HepG2 (cell line): ENCODE results near the gene LIM2. TPM values are rescaled to one million over a fixed set of nuclear protein-coding genes. Genes with fewer than 3 reads are reported as not detected.
A peak's percentile ranks its signal among the peaks of the same experiment; 100 is the strongest.

Source experiments
- ATAC-seq: fragments of 200-7000 bp; cut with Tn5 transposase; 3 replicates; pipeline ENCODE4 v1.9.1; 2020; ENCODE audit warnings: mild to moderate bottlenecking, moderate library complexity
- BruUV-seq: library from RNA; stranded (reverse); fragments of 400-500 nt; replicated peaks from 2 replicates; lab custom pipeline; 2021; lab: Mats Ljungman, UMichigan
- CTCF ChIA-PET: fragments of 300-600 bp; formaldehyde crosslinking; extraction: SDS; loops from one replicate; lab custom pipeline; 2021; ENCODE audit warnings: low total read pairs, inconsistent platforms, low intra/inter-chr PET ratio; lab: Yijun Ruan, JAX
- POLR2A ChIA-PET: fragments of 350-600 bp; sonication (Branson Sonifier 250); formaldehyde crosslinking; loops from one replicate; lab custom pipeline; 2020; ENCODE audit warnings: antibody characterized with exemption, inconsistent platforms; lab: Yijun Ruan, JAX
- DNase-seq: peaks from one replicate; pipeline ENCODE4 v3.0.0-alpha.2; 2015; ENCODE audit warnings: low spot score
- FAIRE-seq: peaks from 3 replicates; lab custom pipeline; 2011; peaks lifted over from hg19 to GRCh38; lab: Jason Lieb, UNC
- H2AFZ ChIP-seq: one replicate; pipeline ENCODE4 v1.6.1; 2011; ENCODE audit warnings: low read length, inconsistent platforms
- H3K27ac ChIP-seq: fragments of 300-600 bp; 3 replicates; pipeline ENCODE4 v1.8.0; 2011; ENCODE audit warnings: mixed run types, mild to moderate bottlenecking, mixed read lengths, low read length, inconsistent platforms; ENCODE audit not compliant: insufficient read depth; ENCODE audit errors: extremely low read length
- H3K27me3 ChIP-seq, 2 experiments: fragments of 200-600 bp in 1 of 2; 2 replicates in 1 of 2; 3 replicates in 1 of 2; pipeline versions ENCODE4 v1.6.0 to v1.8.0; 2011; ENCODE audit warnings: low read length in 2 of 2, mild to moderate bottlenecking in 2 of 2, moderate library complexity in 2 of 2, inconsistent platforms in 1 of 2; ENCODE audit not compliant: insufficient read depth in 2 of 2, control insufficient read depth in 1 of 2
- H3K36me3 ChIP-seq, 2 experiments: fragments of 200-600 bp in 1 of 2; replicated peaks in 1 of 2; 2 replicates in 1 of 2; 3 replicates in 1 of 2; pipeline versions ENCODE4 v1.5.1 to v1.8.0; 2011; ENCODE audit warnings: low read length in 2 of 2, inconsistent platforms in 1 of 2; ENCODE audit not compliant: insufficient read depth in 2 of 2, control insufficient read depth in 1 of 2
- H3K4me1 ChIP-seq: 2 replicates; pipeline ENCODE4 v1.5.1; 2012; ENCODE audit warnings: low read length, inconsistent platforms; ENCODE audit not compliant: insufficient read depth
- H3K4me2 ChIP-seq: 2 replicates; pipeline ENCODE4 v1.6.0; 2011; ENCODE audit warnings: low read depth, low read length, inconsistent platforms
- H3K4me3 ChIP-seq, 3 experiments: fragments of 200-600 bp in 1 of 3; sonication (generic), shearing (Covaris generic) in 1 of 3; replicated peaks in 1 of 3; 2 replicates each; pipeline ENCODE4 v1.5.1; 2011 to 2016; ENCODE audit warnings: low read length in 3 of 3, inconsistent platforms in 2 of 3, low read depth in 2 of 3, mild to moderate bottlenecking in 2 of 3, control low read depth in 1 of 3, mixed read lengths in 1 of 3; ENCODE audit not compliant: insufficient read depth in 1 of 3
- H3K79me2 ChIP-seq: one replicate; pipeline ENCODE4 v1.6.1; 2011; ENCODE audit warnings: low read length, inconsistent platforms; ENCODE audit not compliant: insufficient read depth
- H3K9ac ChIP-seq: 2 replicates; pipeline ENCODE4 v1.6.0; 2011; ENCODE audit warnings: mild to moderate bottlenecking, low read depth, low read length, inconsistent platforms; ENCODE audit not compliant: insufficient read depth
- H3K9me3 ChIP-seq: 2 replicates; pipeline ENCODE4 v1.5.1; 2012; ENCODE audit warnings: mild to moderate bottlenecking, low read length
- H4K20me1 ChIP-seq: 2 replicates; pipeline ENCODE4 v1.6.0; 2011; ENCODE audit warnings: inconsistent platforms, mild to moderate bottlenecking, low read length, moderate library complexity; ENCODE audit not compliant: insufficient read depth
- AHR ChIP-seq: IDR thresholded peaks from 2 replicates; pipeline ENCODE4 v1.6.1; 2018; ENCODE audit warnings: missing genetic modification reagents, missing compliant biosample characterization
- CSRNP1 ChIP-seq: sonication (generic); formaldehyde crosslinking; IDR thresholded peaks from 2 replicates; pipeline ENCODE4 v1.8.1; 2023; ENCODE audit warnings: mild to moderate bottlenecking, missing genetic modification reagents
- FOXO1 ChIP-seq: sonication (generic); formaldehyde crosslinking; IDR thresholded peaks from 2 replicates; pipeline ENCODE4 v1.4.0; 2020; ENCODE audit warnings: missing genetic modification reagents
- MIXL1 ChIP-seq: IDR thresholded peaks from 2 replicates; pipeline ENCODE4 v1.6.1; 2016
- NR2F2 ChIP-seq: IDR thresholded peaks from 2 replicates; pipeline ENCODE4 v1.6.1; 2012; ENCODE audit warnings: low read depth, inconsistent platforms, borderline replicate concordance
- TCF12 ChIP-seq, 2 experiments: fragments of 450-650 bp in 1 of 2; sonication (generic) in 1 of 2; formaldehyde crosslinking in 1 of 2; IDR thresholded peaks; 2 replicates each; pipeline versions ENCODE4 v1.6.1 to v1.8.0; 2017 to 2022; ENCODE audit warnings: antibody characterized with exemption in 1 of 2, mild to moderate bottlenecking in 1 of 2, missing genetic modification reagents in 1 of 2, moderate library complexity in 1 of 2
- THAP9 ChIP-seq: sonication (generic); formaldehyde crosslinking; IDR thresholded peaks from 2 replicates; pipeline ENCODE4; 2020; ENCODE audit warnings: missing genetic modification reagents, mild to moderate bottlenecking, borderline replicate concordance
- ZBTB4 ChIP-seq: sonication (generic); formaldehyde crosslinking; IDR thresholded peaks from 2 replicates; pipeline ENCODE4 v1.4.0; 2020; ENCODE audit warnings: missing genetic modification reagents, mild to moderate bottlenecking, borderline replicate concordance
- ZFY ChIP-seq: sonication (generic); formaldehyde crosslinking; IDR thresholded peaks from 2 replicates; pipeline ENCODE4 v1.4.0; 2020; ENCODE audit warnings: missing genetic modification reagents
- ZNF17 ChIP-seq: sonication (generic); formaldehyde crosslinking; IDR thresholded peaks from 2 replicates; pipeline ENCODE4 v1.5.0; 2020; ENCODE audit warnings: mild to moderate bottlenecking, missing genetic modification reagents
- ZNF768 ChIP-seq: sonication (generic); formaldehyde crosslinking; IDR thresholded peaks from 2 replicates; pipeline ENCODE4 v1.4.0; 2020; ENCODE audit warnings: missing genetic modification reagents
- WGBS: methylation state at CpG from one replicate; pipeline ENCODE4 v1.1.6; 2017; ENCODE audit warnings: low lambda C conversion rate; 5-methylcytosine and 5-hydroxymethylcytosine counted together
- in situ Hi-C: cut with HindIII; loops from 2 replicates; pipeline ENCODE4 v1.10.0; 2017; ENCODE audit warnings: low pct_unique_long_range_greater_than_20kb; ENCODE audit not compliant: extremely low pct_ligation_motif_present
- intact Hi-C: fragments of 100-400 bp; cut with micrococcal nuclease; formaldehyde crosslinking; loops from one replicate; pipeline ENCODE4 v1.10.0; 2022; ENCODE audit not compliant: unreplicated experiment
- polyA plus RNA-seq, 8 experiments: library from polyadenylated mRNA; depleted of rRNA in 3 of 8; stranded (reverse) in 7 of 8; unstranded in 1 of 8; fragments of >200 nt; fragmentation: Illumina TruSeq in 4 of 8; extraction: Trizol in 4 of 8; gene quantifications; 2 replicates each; pipeline versions ENCODE4 v1.2.1 to v1.2.3, GENCODE V29; 2011 to 2016; ENCODE audit warnings: low read depth in 4 of 8, missing spikeins in 1 of 8, mixed read lengths in 1 of 8; ENCODE audit not compliant: insufficient read depth in 1 of 8
- total RNA-seq, 5 experiments: library from RNA; depleted of rRNA; stranded (reverse); fragments of >200 nt; fragmentation: Illumina TruSeq; extraction: Trizol; gene quantifications; 2 replicates each; pipeline ENCODE4 v1.2.3, GENCODE V29; 2016; ENCODE audit warnings: low read depth in 1 of 5
- TF ChIP-seq, protein P1 (sequence below): sonication (generic); formaldehyde crosslinking; IDR thresholded peaks from 2 replicates; pipeline ENCODE4 v1.5.0; 2020; ENCODE audit warnings: missing genetic modification reagents

LIM2 gene
- total and polyA plus RNA-seq, 2 of the 13 experiments (the other 11 are each of a cell fraction or from before 2014, with no cell fraction given): 1.3 TPM; not detected in 1

GRCh38 chr19:51389143-51389542 lies 1.4 kb upstream of the LIM2 start (continued):
- TF ChIP-seq, protein P1, sequence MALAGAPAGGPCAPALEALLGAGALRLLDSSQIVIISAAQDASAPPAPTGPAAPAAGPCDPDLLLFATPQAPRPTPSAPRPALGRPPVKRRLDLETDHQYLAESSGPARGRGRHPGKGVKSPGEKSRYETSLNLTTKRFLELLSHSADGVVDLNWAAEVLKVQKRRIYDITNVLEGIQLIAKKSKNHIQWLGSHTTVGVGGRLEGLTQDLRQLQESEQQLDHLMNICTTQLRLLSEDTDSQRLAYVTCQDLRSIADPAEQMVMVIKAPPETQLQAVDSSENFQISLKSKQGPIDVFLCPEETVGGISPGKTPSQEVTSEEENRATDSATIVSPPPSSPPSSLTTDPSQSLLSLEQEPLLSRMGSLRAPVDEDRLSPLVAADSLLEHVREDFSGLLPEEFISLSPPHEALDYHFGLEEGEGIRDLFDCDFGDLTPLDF (CRISPR knock-in tag): no peak
- peak; percentile 92 for TF ChIP-seq ZFY (CRISPR knock-in tag)
- TF ChIP-seq ZNF17 (CRISPR knock-in tag): 0 out of 2 replicates have a peak, but pooled peaks have one; percentile 54
- TF ChIP-seq NR2F2: no peak
- peak; percentile 19; the same call in 1 of the 2 replicates for TF ChIP-seq ZNF768
- no peak for TF ChIP-seq TCF12 (IDR thresholded peaks at IDR 0.05)
- TF ChIP-seq TCF12 (CRISPR knock-in tag; IDR thresholded peaks at IDR 0.05): no peak
- no peak for TF ChIP-seq CSRNP1 (CRISPR knock-in tag)
- TF ChIP-seq MIXL1 (CRISPR knock-in tag): no peak
- peak; percentile 68; the same call in 1 of the 2 replicates for TF ChIP-seq AHR (CRISPR knock-in tag)

DNA sequence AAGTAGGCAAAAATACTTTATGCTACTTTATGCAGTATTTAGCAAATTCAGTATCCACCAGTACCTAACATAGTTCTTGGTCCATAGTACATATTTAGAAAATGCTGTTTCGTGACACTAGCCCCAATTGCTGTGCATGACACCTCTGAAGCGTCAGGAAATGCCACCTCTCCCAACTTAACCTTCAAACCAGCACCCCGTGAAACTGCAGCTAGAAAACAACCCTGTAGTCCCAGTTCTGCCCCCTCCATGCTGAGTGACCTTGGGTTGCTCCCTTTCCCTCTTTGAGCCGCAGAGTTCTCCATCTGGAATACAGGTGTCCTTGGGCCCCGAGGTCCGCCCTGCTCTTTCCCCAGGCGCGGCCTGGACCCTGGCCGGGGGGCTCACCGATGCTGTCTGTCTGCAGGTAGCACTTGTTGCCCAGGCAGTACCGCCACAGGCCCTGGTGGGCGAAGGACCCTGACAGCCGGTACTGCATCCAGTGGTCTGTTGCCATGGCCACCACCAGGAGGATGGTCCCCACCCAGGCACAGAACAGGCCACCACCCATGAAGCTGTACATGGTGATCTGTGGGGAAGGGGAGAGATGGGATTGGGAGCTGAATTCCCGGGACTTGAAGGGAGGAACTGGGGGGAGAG lies 773 bp downstream of the LIM2 start:
- 26% methylated on average over 11 of the region's 14 CpGs for WGBS
- in situ Hi-C loops: no loop called here
- ChIA-PET CTCF (no interaction called here), POLR2A (interaction anchor here (0.8 to 4.1 kb wide), 5 partner anchors 19 to 44 kb away, joined by 3 to 30 read pairs (median 9); partner anchors contain the start of gene ETFB)
- Histone ChIP-seq H3K9me3 (no peaks in the 10 kb centered on the region), H3K79me2 (no peaks in the 10 kb centered on the region), H2AFZ (no peak overlapping the region), H4K20me1 (no peaks in the 10 kb centered on the region), H3K9ac (no peak overlapping the region), H3K27ac (no peak overlapping the region), H3K4me1 (peaks cover 46% of the 10 kb centered on the region), H3K27me3 (peaks cover 0 to 2% of the 10 kb centered on the region in 2 experiments; a peak in 1 of 5 replicates), H3K36me3 (no peaks in the 10 kb centered on the region), H3K4me3 (peak overlapping the region in 1 of 3 experiments; percentile 62; a peak in 2 of 6 replicates), H3K4me2 (peak overlapping the region; percentile 73)
- no TSS peak for BruUV-seq
- DNase-seq (no peak), FAIRE-seq (no peak), ATAC-seq (peak; percentile 38)
- intact Hi-C loops: no loop called here
- TF ChIP-seq ZBTB4: no peak
- TF ChIP-seq THAP9 (CRISPR knock-in tag): 0 out of 2 replicates have a peak, but pooled peaks have one; percentile 9
- TF ChIP-seq FOXO1 (CRISPR knock-in tag): 0 out of 2 replicates have a peak, but pooled peaks have one; percentile 26
